A549 (cell line): ENCODE data around the gene MOGAT3.

ENCODE experiments used
- POLR2A ChIP-seq: IDR thresholded peaks from 2 replicates; pipeline ENCODE4 v1.6.1; 2012; ENCODE audit warnings: mild to moderate bottlenecking, low read length
- TF ChIP-seq, protein P1 (sequence below): fragments of 450-650 bp; IDR thresholded peaks from 2 replicates; pipeline ENCODE4 v1.6.1; 2014; ENCODE audit warnings: antibody characterized with exemption
- TF ChIP-seq, protein P2 (sequence below): fragments of >200 bp; sonication (Bioruptor Twin); formaldehyde crosslinking; IDR thresholded peaks from 3 replicates; pipeline ENCODE4 v1.5.1; 2016

DNA sequence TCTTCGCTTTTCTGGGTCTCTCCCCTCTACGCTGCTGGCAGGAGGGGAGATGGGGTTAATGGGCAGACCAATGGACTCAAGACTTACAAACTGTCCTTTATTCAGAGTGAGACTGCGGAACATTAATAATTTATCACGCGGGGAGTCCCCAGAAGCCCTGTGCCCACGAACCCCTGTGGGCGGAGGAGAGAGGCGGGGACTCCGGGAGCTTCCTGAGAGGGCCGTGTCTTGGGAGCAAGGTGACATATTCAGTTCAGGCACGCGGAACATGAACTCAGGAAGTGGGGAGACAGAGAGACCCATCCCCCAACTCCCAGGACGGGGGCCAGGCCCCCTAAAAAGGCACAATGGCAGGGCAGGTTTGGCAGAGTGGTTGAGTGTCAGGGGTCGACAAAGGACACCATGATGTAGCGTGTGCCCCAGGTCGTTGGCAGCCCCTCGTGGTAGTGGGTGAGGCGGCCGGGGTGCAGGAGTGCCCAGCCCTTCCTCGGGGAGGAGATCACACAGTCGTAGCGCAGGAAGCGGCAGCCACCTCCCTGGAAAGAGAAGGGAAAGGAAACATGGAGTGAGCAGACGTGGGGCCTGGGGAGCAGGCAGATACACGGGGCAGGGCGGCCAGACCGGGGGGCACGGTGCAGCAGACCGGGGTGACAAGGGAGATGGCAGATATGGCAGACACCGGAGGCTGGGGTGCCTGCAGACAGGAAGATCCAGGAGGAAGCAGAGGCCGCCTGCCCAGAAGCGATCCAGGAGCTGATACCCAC lies 5.2 kb upstream of the MOGAT3 start:
- TF ChIP-seq, protein P1, sequence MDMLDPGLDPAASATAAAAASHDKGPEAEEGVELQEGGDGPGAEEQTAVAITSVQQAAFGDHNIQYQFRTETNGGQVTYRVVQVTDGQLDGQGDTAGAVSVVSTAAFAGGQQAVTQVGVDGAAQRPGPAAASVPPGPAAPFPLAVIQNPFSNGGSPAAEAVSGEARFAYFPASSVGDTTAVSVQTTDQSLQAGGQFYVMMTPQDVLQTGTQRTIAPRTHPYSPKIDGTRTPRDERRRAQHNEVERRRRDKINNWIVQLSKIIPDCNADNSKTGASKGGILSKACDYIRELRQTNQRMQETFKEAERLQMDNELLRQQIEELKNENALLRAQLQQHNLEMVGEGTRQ: no peak
- TF ChIP-seq POLR2A: no peak
- TF ChIP-seq, protein P2, sequence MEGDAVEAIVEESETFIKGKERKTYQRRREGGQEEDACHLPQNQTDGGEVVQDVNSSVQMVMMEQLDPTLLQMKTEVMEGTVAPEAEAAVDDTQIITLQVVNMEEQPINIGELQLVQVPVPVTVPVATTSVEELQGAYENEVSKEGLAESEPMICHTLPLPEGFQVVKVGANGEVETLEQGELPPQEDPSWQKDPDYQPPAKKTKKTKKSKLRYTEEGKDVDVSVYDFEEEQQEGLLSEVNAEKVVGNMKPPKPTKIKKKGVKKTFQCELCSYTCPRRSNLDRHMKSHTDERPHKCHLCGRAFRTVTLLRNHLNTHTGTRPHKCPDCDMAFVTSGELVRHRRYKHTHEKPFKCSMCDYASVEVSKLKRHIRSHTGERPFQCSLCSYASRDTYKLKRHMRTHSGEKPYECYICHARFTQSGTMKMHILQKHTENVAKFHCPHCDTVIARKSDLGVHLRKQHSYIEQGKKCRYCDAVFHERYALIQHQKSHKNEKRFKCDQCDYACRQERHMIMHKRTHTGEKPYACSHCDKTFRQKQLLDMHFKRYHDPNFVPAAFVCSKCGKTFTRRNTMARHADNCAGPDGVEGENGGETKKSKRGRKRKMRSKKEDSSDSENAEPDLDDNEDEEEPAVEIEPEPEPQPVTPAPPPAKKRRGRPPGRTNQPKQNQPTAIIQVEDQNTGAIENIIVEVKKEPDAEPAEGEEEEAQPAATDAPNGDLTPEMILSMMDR: no peak
